ENCODE results near the gene GMPPB.

The GMPPB gene

GRCh38 chr3:49740427-49740826, 16.7 kb upstream of the GMPPB start:
- Histone ChIP-seq H3K27ac (ENCODE audit: low read length) (no peak overlapping the region), H3K4me1 (ENCODE audit: low read length) (no peaks in the 10 kb centered on the region), H3K27me3 (ENCODE audit: low read depth, low read length) (no peaks in the 10 kb centered on the region), H3K4me2 (ENCODE audit: low read length) (no peak overlapping the region), H3K9me3 (ENCODE audit: insufficient read depth, low read length) (no peaks in the 10 kb centered on the region), H3K9ac (ENCODE audit: low read length) (no peak overlapping the region), H3K4me3 (ENCODE audit: low read length) (no peak overlapping the region), H4K20me1 (ENCODE audit: insufficient read depth, low read length) (no peaks in the 10 kb centered on the region), H3K79me2 (ENCODE audit: low read length) (no peaks in the 10 kb centered on the region; the same call in 1 of the 2 replicates), H2AFZ (ENCODE audit: low read depth, low read length) (no peak overlapping the region), H3K36me3 (replicated peaks; ENCODE audit: low read depth, low read length) (peaks cover 39% of the 10 kb centered on the region)
- no peak for TF ChIP-seq EZH2phosphoT487 (IDR thresholded peaks at IDR 0.05; ENCODE audit: low read depth)
- no peak for TF ChIP-seq CTCF (IDR thresholded peaks at IDR 0.05; ENCODE audit: low read depth, low read length)

- H3K27me3 ChIP-seq (ENCODE audit: low read depth, low read length), result no peaks in the 10 kb centered on the region
- TF ChIP-seq EZH2phosphoT487 (IDR thresholded peaks at IDR 0.05; ENCODE audit: low read depth) (no peak), CTCF (IDR thresholded peaks at IDR 0.05; ENCODE audit: low read depth, low read length) (no peak)
- H3K9me3 ChIP-seq (ENCODE audit: insufficient read depth, low read length), result no peaks in the 10 kb centered on the region
- H3K9ac ChIP-seq (ENCODE audit: low read length), result no peak overlapping the region
- H3K27ac ChIP-seq (ENCODE audit: low read length), result no peak overlapping the region
- no peaks in the 10 kb centered on the region for H3K4me1 ChIP-seq (ENCODE audit: low read length)
- H2AFZ ChIP-seq (ENCODE audit: low read depth, low read length), result no peak overlapping the region
- no peaks in the 10 kb centered on the region for H4K20me1 ChIP-seq (ENCODE audit: insufficient read depth, low read length)
- no peak overlapping the region for H3K4me2 ChIP-seq (ENCODE audit: low read length)
- H3K36me3 ChIP-seq (replicated peaks; ENCODE audit: low read depth, low read length), result peaks cover 44% of the 10 kb centered on the region
- H3K79me2 ChIP-seq (ENCODE audit: low read length), result no peaks in the 10 kb centered on the region
- H3K4me3 ChIP-seq (ENCODE audit: low read length), result no peak overlapping the region
Measured at GRCh38 chr3:49738067-49738713, 14.4 kb upstream of the GMPPB start.

GRCh38 chr3:49734752-49735151, 11.0 kb upstream of the GMPPB start:
- H3K9ac ChIP-seq (ENCODE audit: low read length), result no peak overlapping the region
- no peaks in the 10 kb centered on the region for H3K79me2 ChIP-seq (ENCODE audit: low read length)
- no peaks in the 10 kb centered on the region for H3K4me1 ChIP-seq (ENCODE audit: low read length)
- peaks cover 48% of the 10 kb centered on the region for H3K36me3 ChIP-seq (replicated peaks; ENCODE audit: low read depth, low read length)
- H3K27ac ChIP-seq (ENCODE audit: low read length), result no peak overlapping the region
- H3K4me2 ChIP-seq (ENCODE audit: low read length), result no peak overlapping the region
- no peaks in the 10 kb centered on the region for H3K27me3 ChIP-seq (ENCODE audit: low read depth, low read length)
- H2AFZ ChIP-seq (ENCODE audit: low read depth, low read length), result no peak overlapping the region
- no peaks in the 10 kb centered on the region for H3K9me3 ChIP-seq (ENCODE audit: insufficient read depth, low read length)
- no peak for TF ChIP-seq EZH2phosphoT487 (IDR thresholded peaks at IDR 0.05; ENCODE audit: low read depth)
- TF ChIP-seq CTCF (IDR thresholded peaks at IDR 0.05; ENCODE audit: low read depth, low read length), result no peak
- H3K4me3 ChIP-seq (ENCODE audit: low read length), result no peak overlapping the region
- no peaks in the 10 kb centered on the region for H4K20me1 ChIP-seq (ENCODE audit: insufficient read depth, low read length)

- TF ChIP-seq EZH2phosphoT487 (IDR thresholded peaks at IDR 0.05; ENCODE audit: low read depth) (no peak), CTCF (IDR thresholded peaks at IDR 0.05; ENCODE audit: low read depth, low read length) (no peak)
- no peak overlapping the region for H3K27ac ChIP-seq (ENCODE audit: low read length)
Measured at GRCh38 chr3:49733551-49733950, 9.8 kb upstream of the GMPPB start.

More at GRCh38 chr3:49733551-49733950, 9.8 kb upstream of the GMPPB start:
- no peak overlapping the region for H3K4me2 ChIP-seq (ENCODE audit: low read length)
- no peaks in the 10 kb centered on the region for H4K20me1 ChIP-seq (ENCODE audit: insufficient read depth, low read length)
- no peak overlapping the region for H3K9ac ChIP-seq (ENCODE audit: low read length)
- no peaks in the 10 kb centered on the region for H3K79me2 ChIP-seq (ENCODE audit: low read length)
- H3K27me3 ChIP-seq (ENCODE audit: low read depth, low read length), result no peaks in the 10 kb centered on the region
- H3K4me1 ChIP-seq (ENCODE audit: low read length), result no peaks in the 10 kb centered on the region
- H3K36me3 ChIP-seq (replicated peaks; ENCODE audit: low read depth, low read length), result peaks cover 47% of the 10 kb centered on the region
- no peak overlapping the region for H3K4me3 ChIP-seq (ENCODE audit: low read length)
- H3K9me3 ChIP-seq (ENCODE audit: insufficient read depth, low read length), result no peaks in the 10 kb centered on the region
- no peak overlapping the region for H2AFZ ChIP-seq (ENCODE audit: low read depth, low read length)

All from OCI-LY3 (cell line).